Loucy (cell line): ENCODE data around the gene IL12RB2.

ENCODE experiments used
- CTCF ChIP-seq: fragments of 200-600 bp; sonication (generic); conservative IDR thresholded peaks from 2 replicates; pipeline ENCODE4 v1.5.1; 2014; ENCODE audit warnings: mild to moderate bottlenecking, antibody characterized with exemption, low read length
- EZH2phosphoT487 ChIP-seq: fragments of 200-600 bp; IDR thresholded peaks from 2 replicates; pipeline ENCODE4 v1.6.1; 2018; ENCODE audit warnings: antibody characterized with exemption, mild to moderate bottlenecking, moderate library complexity, borderline replicate concordance

GRCh38 chr1:67368046-67368514 lies 60.4 kb downstream of the IL12RB2 start:
- TF ChIP-seq CTCF = no peak
- no peak for TF ChIP-seq EZH2phosphoT487
